Keratinocyte (primary cell): ENCODE measurements around the gene SF3B6. TPM values are rescaled to one million over a fixed set of nuclear protein-coding genes. Genes with fewer than 3 reads are reported as not detected.

ENCODE experiments used
- DNase-seq: peaks from one replicate; pipeline ENCODE4 v3.0.0-alpha.2; 2011; ENCODE audit warnings: low read depth, missing footprints, low spot score
- FAIRE-seq: peaks from 2 replicates; lab custom pipeline; 2011; peaks lifted over from hg19 to GRCh38; lab: Jason Lieb, UNC
- H2AFZ ChIP-seq: 2 replicates; pipeline ENCODE4 v1.6.0; 2012; ENCODE audit warnings: low read length, control low read depth, inconsistent platforms; ENCODE audit not compliant: control insufficient read depth
- H3K27ac ChIP-seq: 2 replicates; pipeline ENCODE4 v1.5.1; 2011; ENCODE audit warnings: low read length; ENCODE audit not compliant: control insufficient read depth, insufficient read depth
- H3K27me3 ChIP-seq: 3 replicates; pipeline ENCODE4 v1.6.0; 2011; ENCODE audit warnings: low read length; ENCODE audit not compliant: control insufficient read depth, insufficient read depth; ENCODE audit errors: extremely low read depth
- H3K36me3 ChIP-seq, 2 experiments: 2 replicates in 1 of 2; 3 replicates in 1 of 2; pipeline ENCODE4 v1.5.1; 2011; ENCODE audit warnings: low read length in 2 of 2, mild to moderate bottlenecking in 1 of 2; ENCODE audit not compliant: control insufficient read depth in 2 of 2, insufficient read depth in 2 of 2; ENCODE audit errors: extremely low read depth in 1 of 2
- H3K4me1 ChIP-seq: 3 replicates; pipeline ENCODE4 v1.5.1; 2011; ENCODE audit warnings: low read length; ENCODE audit not compliant: control insufficient read depth, insufficient read depth; ENCODE audit errors: extremely low read depth
- H3K4me2 ChIP-seq: 3 replicates; pipeline ENCODE4 v1.6.0; 2011; ENCODE audit warnings: low read depth, low read length; ENCODE audit not compliant: control insufficient read depth, insufficient read depth; ENCODE audit errors: extremely low read depth
- H3K4me3 ChIP-seq, 3 experiments: fragments of 200-600 bp in 1 of 3; sonication (generic) in 1 of 3; 2 replicates in 2 of 3; 3 replicates in 1 of 3; pipeline ENCODE4 v1.5.1; 2011 to 2016; ENCODE audit warnings: low read length in 3 of 3, mild to moderate bottlenecking in 3 of 3, control low read depth in 2 of 3, inconsistent platforms in 1 of 3, low read depth in 1 of 3, mixed read lengths in 1 of 3, mixed run types in 1 of 3, moderate library complexity in 1 of 3; ENCODE audit not compliant: control insufficient read depth in 2 of 3, insufficient read depth in 2 of 3; ENCODE audit errors: extremely low read depth in 1 of 3
- H3K79me2 ChIP-seq: 2 replicates; pipeline ENCODE4 v1.6.0; 2012; ENCODE audit warnings: low read length; ENCODE audit not compliant: control insufficient read depth, insufficient read depth
- H3K9ac ChIP-seq: 3 replicates; pipeline ENCODE4 v1.6.0; 2011; ENCODE audit warnings: low read length; ENCODE audit not compliant: control insufficient read depth, insufficient read depth; ENCODE audit errors: extremely low read depth
- H3K9me1 ChIP-seq: 3 replicates; pipeline ENCODE4 v1.6.0; 2011; ENCODE audit warnings: low read length; ENCODE audit not compliant: control insufficient read depth, insufficient read depth; ENCODE audit errors: extremely low read depth
- H3K9me3 ChIP-seq: 2 replicates; pipeline ENCODE4 v1.5.1; 2012; ENCODE audit warnings: low read depth, low read length; ENCODE audit not compliant: control insufficient read depth
- H4K20me1 ChIP-seq: 3 replicates; pipeline ENCODE4 v1.6.0; 2011; ENCODE audit warnings: low read length; ENCODE audit not compliant: control insufficient read depth, insufficient read depth; ENCODE audit errors: extremely low read depth
- CTCF ChIP-seq, 3 experiments: IDR thresholded peaks in 1 of 3; conservative IDR thresholded peaks in 1 of 3; optimal IDR thresholded peaks in 1 of 3; 2 replicates in 2 of 3; 3 replicates in 1 of 3; pipeline versions ENCODE3 to v1.5.1; 2011; ENCODE audit warnings: low read length in 3 of 3, mild to moderate bottlenecking in 3 of 3, moderate library complexity in 2 of 3, control low read depth in 1 of 3, inconsistent platforms in 1 of 3; ENCODE audit not compliant: insufficient read depth in 2 of 3; ENCODE audit errors: extremely low read depth in 1 of 3
- EZH2 ChIP-seq: IDR thresholded peaks from one replicate; pipeline ENCODE4 v1.6.1; 2012; ENCODE audit warnings: inconsistent platforms, mild to moderate bottlenecking, low read length, moderate library complexity
- dilution Hi-C: fragments of 300-500 bp; cut with MboI; formaldehyde crosslinking; loops from one replicate; pipeline ENCODE4 v1.7.0; 2020; ENCODE audit warnings: low sequenced_read_pairs; ENCODE audit not compliant: extremely low pct_ligation_motif_present
- polyA plus RNA-seq, 5 experiments: library from polyadenylated mRNA; depleted of rRNA in 3 of 5; stranded (reverse) in 3 of 5; stranded (forward) in 1 of 5; unstranded in 1 of 5; fragments of >200 nt; gene quantifications; 1 replicate in 1 of 5; 2 replicates in 3 of 5; 3 replicates in 1 of 5; pipeline versions ENCODE4 v1.2.1 to v1.2.3, GENCODE V29; 2011 to 2012; ENCODE audit warnings: missing spikeins in 2 of 5, low read depth in 1 of 5, low replicate concordance in 1 of 5

The SF3B6 gene
- polyA plus RNA-seq, 1 donor (not counting 4 experiments of a cell fraction or from before 2014, with no cell fraction given), result 347 TPM

DNA sequence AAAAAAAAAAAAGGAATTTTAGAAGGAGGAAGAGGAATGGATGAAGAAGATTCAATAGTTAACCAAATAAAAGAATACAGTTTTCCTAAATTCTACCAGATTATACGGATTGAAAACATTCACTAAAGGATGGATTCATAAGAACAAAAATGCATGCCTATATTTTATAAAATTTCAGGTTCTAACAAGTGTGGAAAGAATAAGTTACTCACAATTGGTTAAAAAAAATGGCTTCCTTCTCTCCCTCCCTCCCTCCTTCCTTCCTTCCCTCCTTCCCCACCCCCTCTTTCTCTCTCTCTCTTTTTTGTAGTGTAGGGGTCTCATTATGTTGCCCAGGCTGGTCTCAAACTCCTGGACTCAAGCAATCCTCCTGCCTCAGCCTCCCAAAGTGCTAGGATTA lies 10.1 kb upstream of the SF3B6 start:
- FAIRE-seq (no peak), DNase-seq (no peak)
- Histone ChIP-seq H3K9ac (no peak overlapping the region), H3K9me3 (no peaks in the 10 kb centered on the region), H3K36me3 (peaks cover 4 to 8% of the 10 kb centered on the region in 2 experiments), H3K9me1 (no peaks in the 10 kb centered on the region), H3K27ac (no peak overlapping the region), H4K20me1 (no peaks in the 10 kb centered on the region), H3K79me2 (no peaks in the 10 kb centered on the region), H2AFZ (no peak overlapping the region), H3K4me1 (peaks cover 11% of the 10 kb centered on the region), H3K4me2 (no peak overlapping the region), H3K27me3 (no peaks in the 10 kb centered on the region), H3K4me3 (no peak overlapping the region)
- dilution Hi-C loops, result no loop called here
- TF ChIP-seq CTCF (optimal IDR thresholded peaks at IDR 0.05 in 1 of 3, IDR thresholded peaks at IDR 0.05 in 1 of 3, conservative IDR thresholded peaks at IDR 0.05 in 1 of 3; ENCODE audit: extremely low read depth in 1 of 3, insufficient read depth in 2 of 3, low read length in 3 of 3) (no peak), EZH2 (no peak)

DNA sequence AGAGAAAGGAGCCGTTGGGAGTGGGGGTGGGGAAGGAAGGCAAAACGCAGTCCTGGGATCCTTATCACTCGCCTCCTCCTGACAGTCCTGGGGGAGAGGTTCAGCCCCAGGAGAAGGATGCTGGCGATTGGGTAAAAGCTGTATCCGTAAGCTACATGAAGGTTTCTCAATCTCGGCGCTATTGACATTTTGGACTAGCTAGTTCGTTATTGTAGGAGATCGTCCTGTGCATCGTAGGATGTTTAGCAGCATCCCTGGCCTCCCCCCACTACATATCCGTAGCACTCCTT lies 9.0 kb upstream of the SF3B6 start:
- H3K79me2 ChIP-seq, result no peaks in the 10 kb centered on the region
- dilution Hi-C loops, result no loop called here
- H3K4me2 ChIP-seq, result peak overlapping the region; percentile 99
- H3K36me3 ChIP-seq, result peaks cover 5 to 13% of the 10 kb centered on the region in 2 experiments
- TF ChIP-seq CTCF (optimal IDR thresholded peaks at IDR 0.05 in 1 of 3, IDR thresholded peaks at IDR 0.05 in 1 of 3, conservative IDR thresholded peaks at IDR 0.05 in 1 of 3; ENCODE audit: extremely low read depth in 1 of 3, insufficient read depth in 2 of 3, low read length in 3 of 3) (no peak), EZH2 (no peak)
- H3K27ac ChIP-seq, result no peak overlapping the region
- H3K9ac ChIP-seq, result peak overlapping the region; percentile 86
- H3K4me3 ChIP-seq, result peak overlapping the region; percentile 63 to 80 (median 70)
- no peaks in the 10 kb centered on the region for H3K9me1 ChIP-seq
- no peaks in the 10 kb centered on the region for H3K27me3 ChIP-seq
- FAIRE-seq (no peak), DNase-seq (no peak)
- H4K20me1 ChIP-seq, result no peaks in the 10 kb centered on the region
- H3K4me1 ChIP-seq, result peaks cover 11% of the 10 kb centered on the region
- H2AFZ ChIP-seq, result peak overlapping the region; percentile 98
- H3K9me3 ChIP-seq, result no peaks in the 10 kb centered on the region
